AG04449 (cell line): ENCODE results near the gene TADA3.

Experiments used
- CTCF ChIA-PET: fragments of 350-600 bp; formaldehyde crosslinking; extraction: SDS; loops from one replicate; lab custom pipeline; 2021; ENCODE audit warnings: antibody characterized with exemption; lab: Yijun Ruan, JAX
- POLR2A ChIA-PET: fragments of 400-600, 350-600 bp; formaldehyde crosslinking; extraction: SDS; loops from one replicate; lab custom pipeline; 2020; ENCODE audit warnings: antibody characterized with exemption, inconsistent platforms; lab: Yijun Ruan, JAX
- DNase-seq: peaks from one replicate; pipeline ENCODE4 v3.0.0-alpha.2; 2010; ENCODE audit warnings: low read depth, low spot score
- H3K4me3 ChIP-seq: 2 replicates; pipeline ENCODE4 v1.5.1; 2011; ENCODE audit warnings: low read depth, mild to moderate bottlenecking, control low read depth, low read length
- CTCF ChIP-seq: IDR thresholded peaks from one replicate; pipeline ENCODE4 v1.5.1; 2011; ENCODE audit warnings: mild to moderate bottlenecking, moderate library complexity, low read length, control low read depth, inconsistent platforms; ENCODE audit not compliant: insufficient read depth; ENCODE audit errors: missing control alignments

TADA3 gene

DNA sequence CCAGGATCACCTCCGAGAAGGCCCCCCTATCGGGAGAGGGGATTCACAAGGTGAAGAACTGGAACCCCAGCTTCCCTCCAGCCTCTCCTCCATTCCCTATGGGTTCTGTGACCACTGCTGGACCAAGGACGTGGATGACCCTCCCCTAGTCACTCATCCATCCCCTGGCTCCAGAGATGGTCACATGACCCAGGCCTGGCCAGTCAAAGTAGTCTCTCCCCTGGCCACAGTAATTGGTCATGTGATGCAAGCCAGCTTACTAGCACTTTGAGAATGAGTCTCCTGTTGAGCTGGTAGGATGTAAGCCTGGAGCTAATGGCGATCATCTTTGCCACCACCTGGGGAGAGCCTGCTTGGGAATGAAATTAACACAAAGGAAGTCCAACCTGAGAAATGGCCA lies 26.4 kb downstream of the TADA3 start:
- H3K4me3 ChIP-seq = no peak overlapping the region
- ChIA-PET POLR2A (no interaction called here), CTCF (no interaction called here)
- no peak for TF ChIP-seq CTCF
- DNase-seq = no peak

DNA sequence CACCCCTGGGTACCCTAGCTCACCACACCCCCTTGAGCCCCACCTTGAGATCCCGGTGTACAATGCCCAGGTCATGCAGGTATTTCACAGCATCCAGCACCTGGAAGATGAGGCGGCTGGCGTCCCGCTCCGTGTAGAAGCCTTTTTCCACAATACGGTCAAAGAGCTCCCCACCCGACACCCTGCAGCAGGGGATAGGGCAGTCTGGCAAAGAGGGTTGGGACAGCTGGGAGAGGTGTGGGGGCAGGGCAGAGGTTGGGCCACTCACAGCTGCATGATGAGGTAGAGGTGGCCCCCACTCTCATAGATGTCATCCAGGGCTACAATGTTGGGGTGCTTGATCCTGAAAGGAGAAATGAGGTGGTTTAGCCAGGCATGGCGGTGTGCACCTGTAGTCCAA lies 29.4 kb downstream of the TADA3 start:
- H3K4me3 ChIP-seq = no peak overlapping the region
- POLR2A ChIA-PET = interaction anchor here (0.7 kb wide), 1 partner anchor 9 kb away, joined by 3 read pairs; no protein-coding TSS in a partner anchor
- CTCF ChIA-PET = interaction anchor here (0.5 to 1.1 kb wide), 2 partner anchors 260 to 513 kb away, joined by 3 read pairs; no protein-coding TSS in a partner anchor
- TF ChIP-seq CTCF = no peak
- DNase-seq = no peak

GRCh38 chr3:9761919-9762318 lies 30.4 kb downstream of the TADA3 start:
- no peak for TF ChIP-seq CTCF
- CTCF ChIA-PET = no interaction called here
- no peak for DNase-seq
- POLR2A ChIA-PET = no interaction called here
- no peak overlapping the region for H3K4me3 ChIP-seq

GRCh38 chr3:9760779-9761505 lies 31.3 kb downstream of the TADA3 start:
- CTCF ChIA-PET = interaction anchor here (1.7 kb wide), 1 partner anchor 12 kb away, joined by 4 read pairs; no protein-coding TSS in a partner anchor
- H3K4me3 ChIP-seq = no peak overlapping the region
- POLR2A ChIA-PET = no interaction called here
- no peak for TF ChIP-seq CTCF
- DNase-seq = no peak

GRCh38 chr3:9757427-9757826 lies 34.8 kb downstream of the TADA3 start:
- DNase-seq = no peak
- ChIA-PET CTCF (no interaction called here), POLR2A (no interaction called here)
- no peak for TF ChIP-seq CTCF
- H3K4me3 ChIP-seq = no peak overlapping the region

GRCh38 chr3:9754678-9755077 lies 37.6 kb downstream of the TADA3 start:
- no peak overlapping the region for H3K4me3 ChIP-seq
- CTCF ChIA-PET = interaction anchor here (1.3 kb wide), 1 partner anchor 401 kb away, joined by 3 read pairs; no protein-coding TSS in a partner anchor
- no peak for DNase-seq
- POLR2A ChIA-PET = interaction anchor here (0.8 to 1.1 kb wide), 2 partner anchors 9 to 15 kb away, joined by 3 to 4 read pairs; partner anchors contain the start of gene CAMK1
- TF ChIP-seq CTCF = no peak
